Transverse colon (tissue), 3 donors: Measurements from ENCODE around the gene POC5.

Source experiments
- CTCF ChIP-seq, 5 experiments: fragments of 200-600 bp in 3 of 5; fragments of 450-650 bp in 2 of 5; sonication (generic) in 3 of 5; IDR thresholded peaks; 1 replicate in 2 of 5; 2 replicates in 3 of 5; pipeline ENCODE4 v1.5.1; 2016 to 2017; ENCODE audit warnings: antibody characterized with exemption in 5 of 5, inconsistent platforms in 3 of 5, mild to moderate bottlenecking in 2 of 5, moderate library complexity in 1 of 5
- EP300 ChIP-seq: sonication (generic); formaldehyde crosslinking; IDR thresholded peaks from one replicate; pipeline ENCODE4 v1.6.1; 2017; ENCODE audit warnings: antibody characterized with exemption, low read depth
- POLR2A ChIP-seq: fragments of 450-650 bp; IDR thresholded peaks from one replicate; pipeline ENCODE4 v1.6.1; 2016; ENCODE audit warnings: antibody characterized with exemption, mild to moderate bottlenecking, moderate library complexity

DNA sequence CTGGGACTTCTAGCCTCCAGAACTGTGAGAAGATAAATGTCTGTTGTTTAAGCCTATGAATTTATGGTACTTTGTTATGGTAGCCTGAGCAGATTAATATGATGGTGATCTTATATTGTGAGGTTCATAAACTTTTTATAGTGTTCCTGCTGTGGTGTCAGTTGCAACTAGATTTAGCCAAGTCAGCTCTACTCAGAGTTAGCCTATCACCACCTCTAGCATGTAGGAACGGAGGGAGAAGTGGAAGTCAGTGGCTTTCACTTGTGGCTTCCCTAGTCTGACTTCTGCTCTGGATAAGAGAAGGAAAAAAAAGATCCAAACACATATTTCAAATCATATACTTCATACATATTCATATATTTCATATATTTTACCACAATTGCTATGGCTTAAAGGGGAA lies 6.6 kb downstream of the POC5 start:
- TF ChIP-seq POLR2A (no peak), CTCF (IDR thresholded peaks at IDR 0.05) (no peak), EP300 (no peak)
